ENCODE data around the gene ASB4.

DNA sequence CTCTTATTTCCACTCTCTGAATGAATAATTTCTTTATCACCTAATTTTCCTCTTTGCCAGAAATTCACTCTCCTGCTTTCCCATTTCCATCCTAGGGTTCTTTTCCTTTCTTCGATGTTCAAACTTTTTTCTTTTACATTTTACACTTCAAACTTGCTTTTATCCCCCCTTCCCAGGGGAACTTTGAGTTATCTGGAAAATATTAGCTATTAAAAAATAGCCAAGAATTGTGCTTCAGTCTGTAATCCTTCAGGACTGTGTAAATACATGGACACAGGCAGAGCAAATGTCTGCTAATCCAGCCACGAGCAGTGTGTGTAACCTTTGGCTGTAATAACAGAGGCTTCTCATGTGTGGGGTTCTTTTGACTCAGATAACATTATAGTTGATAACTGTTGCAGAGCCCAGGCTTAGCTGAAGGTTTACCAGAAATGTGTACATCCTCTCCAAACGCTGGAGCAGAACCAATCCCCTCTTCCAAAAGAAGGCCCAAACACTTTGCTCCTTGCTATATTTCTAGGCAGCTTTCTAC, 4.6 kb downstream of the ASB4 start:
- TF ChIP-seq POLR2AphosphoS5 (IDR thresholded peaks at IDR 0.05; ENCODE audit: borderline replicate concordance, low read depth, low read length) (no peak), EZH2 (IDR thresholded peaks at IDR 0.05) (no peak), FOXP2 (optimal IDR thresholded peaks at IDR 0.05; ENCODE audit: control extremely low read depth, extremely low read length, insufficient read depth) (no peak)

All from SK-N-MC (cell line).